Neural cell (in vitro differentiated cells): Measurements from ENCODE around the gene RIPK1. TPM values are rescaled to one million over a fixed set of nuclear protein-coding genes. Genes with fewer than 3 reads are reported as not detected.

Experiments
- H2AFZ ChIP-seq: fragments of 200-600, 300-800 bp; sonication (generic), shearing (Covaris generic); 2 replicates; pipeline ENCODE4 v1.6.0; 2014; ENCODE audit warnings: low read depth, mild to moderate bottlenecking, antibody characterized with exemption, low read length, moderate library complexity
- H3F3A ChIP-seq: fragments of 200-600 bp; shearing (Covaris generic); 2 replicates; pipeline ENCODE4 v1.6.1; 2016; ENCODE audit warnings: mild to moderate bottlenecking, moderate library complexity, mixed read lengths, antibody characterized with exemption, low read length; ENCODE audit not compliant: insufficient read depth, poor library complexity, severe bottlenecking
- H3K27ac ChIP-seq: fragments of 200-600, 300-800 bp; sonication (generic), shearing (Covaris generic); 2 replicates; pipeline ENCODE4 v1.5.1; 2014; ENCODE audit warnings: mild to moderate bottlenecking, low read length, moderate library complexity
- H3K27me3 ChIP-seq: fragments of 300-800, 200-600 bp; sonication (generic), shearing (Covaris generic); 2 replicates; pipeline ENCODE4 v1.6.0; 2014; ENCODE audit warnings: mild to moderate bottlenecking, low read depth, low read length, moderate library complexity; ENCODE audit not compliant: insufficient read depth
- H3K36me3 ChIP-seq: fragments of 300-800, 200-600 bp; sonication (generic), shearing (Covaris generic); 2 replicates; pipeline ENCODE4 v1.5.1; 2014; ENCODE audit warnings: mild to moderate bottlenecking, antibody characterized with exemption, low read length, moderate library complexity; ENCODE audit not compliant: insufficient read depth
- H3K4me2 ChIP-seq: fragments of 300-800, 200-600 bp; sonication (generic), shearing (Covaris generic); 2 replicates; pipeline ENCODE4 v1.6.0; 2014; ENCODE audit warnings: mild to moderate bottlenecking, low read length
- H3K4me3 ChIP-seq: fragments of 300-800, 200-600 bp; sonication (generic), shearing (Covaris generic); 2 replicates; pipeline ENCODE4 v1.5.1; 2014; ENCODE audit warnings: mild to moderate bottlenecking, low read length, moderate library complexity
- H3K79me2 ChIP-seq: fragments of 200-600 bp; shearing (Covaris generic); replicated peaks from 2 replicates; pipeline ENCODE4 v1.6.0; 2014; ENCODE audit warnings: mild to moderate bottlenecking, low read length, moderate library complexity; ENCODE audit not compliant: insufficient read depth
- H3K9ac ChIP-seq: fragments of 300-800, 200-600 bp; sonication (generic), shearing (Covaris generic); 2 replicates; pipeline ENCODE4 v1.6.1; 2016; ENCODE audit warnings: mild to moderate bottlenecking, low read length, mixed read lengths
- H3K9me2 ChIP-seq: fragments of 200-600 bp; shearing (Covaris generic); 2 replicates; pipeline ENCODE4 v1.6.1; 2016; ENCODE audit warnings: mild to moderate bottlenecking, low read length, mixed read lengths; ENCODE audit not compliant: insufficient read depth
- H3K9me3 ChIP-seq: fragments of 200-600, 300-800 bp; sonication (generic), shearing (Covaris generic); 2 replicates; pipeline ENCODE4 v1.6.1; 2016; ENCODE audit warnings: mild to moderate bottlenecking, mixed run types, low read length, moderate library complexity, mixed read lengths
- H4K20me1 ChIP-seq: fragments of 200-600 bp; shearing (Covaris generic); 2 replicates; pipeline ENCODE4 v1.6.1; 2016; ENCODE audit warnings: mild to moderate bottlenecking, mixed run types; ENCODE audit not compliant: insufficient read depth
- CTCF ChIP-seq: fragments of 450-650 bp; IDR thresholded peaks from 2 replicates; pipeline ENCODE4 v1.5.1; 2014; ENCODE audit warnings: antibody characterized with exemption, mild to moderate bottlenecking, moderate library complexity; ENCODE audit not compliant: poor library complexity, severe bottlenecking
- EP300 ChIP-seq: fragments of 450-650 bp; conservative IDR thresholded peaks from 2 replicates; pipeline ENCODE4 v1.6.1; 2014; ENCODE audit warnings: antibody characterized with exemption, mild to moderate bottlenecking, moderate library complexity; ENCODE audit not compliant: poor library complexity, severe bottlenecking
- EZH2 ChIP-seq: fragments of 200-600, 300-800 bp; shearing (Covaris generic), sonication (generic); IDR thresholded peaks from 2 replicates; pipeline ENCODE4 v1.6.1; 2014; ENCODE audit warnings: antibody characterized with exemption, low read length, borderline replicate concordance, mild to moderate bottlenecking; ENCODE audit not compliant: insufficient read depth, poor library complexity, severe bottlenecking
- MXI1 ChIP-seq: fragments of 450-650 bp; conservative IDR thresholded peaks from 2 replicates; pipeline ENCODE4 v1.6.1; 2014; ENCODE audit warnings: antibody characterized with exemption, mild to moderate bottlenecking; ENCODE audit not compliant: poor library complexity, severe bottlenecking
- POLR2AphosphoS5 ChIP-seq: IDR thresholded peaks from 2 replicates; pipeline ENCODE4 v1.6.1; 2012
- RAD21 ChIP-seq: fragments of 450-650 bp; conservative IDR thresholded peaks from 2 replicates; pipeline ENCODE4 v1.6.1; 2014; ENCODE audit warnings: antibody characterized with exemption, mild to moderate bottlenecking, moderate library complexity
- SMC3 ChIP-seq: fragments of 450-650 bp; conservative IDR thresholded peaks from 2 replicates; pipeline ENCODE4 v1.6.1; 2014; ENCODE audit warnings: antibody characterized with exemption, mild to moderate bottlenecking, moderate library complexity; ENCODE audit not compliant: poor library complexity
- TAF1 ChIP-seq: IDR thresholded peaks from 2 replicates; pipeline ENCODE4 v1.6.1; 2012; ENCODE audit warnings: low read depth
- polyA plus RNA-seq: library from polyadenylated mRNA; depleted of rRNA; stranded (reverse); fragments of >200 nt; gene quantifications from 2 replicates; pipeline ENCODE4 v1.2.3, GENCODE V29; 2014
- small RNA-seq, 3 experiments: library from RNA; depleted of rRNA; stranded (forward); fragments of <200 nt; gene quantifications; one replicate each; pipeline ENCODE3, GENCODE V24; 2012
- TF ChIP-seq, protein P1 (sequence below): IDR thresholded peaks from 2 replicates; pipeline ENCODE4 v1.6.1; 2012; ENCODE audit warnings: borderline replicate concordance

RIPK1 gene
- polyA plus RNA-seq, 1 donor from 2014 or later: 8.5 TPM

GRCh38 chr6:3164388-3164787, 96.1 kb downstream of the RIPK1 start:
- no peak overlapping the region for H3K4me2 ChIP-seq

More at GRCh38 chr6:3164388-3164787, 96.1 kb downstream of the RIPK1 start:
- Histone ChIP-seq H3K4me3 (no peak overlapping the region), H3K79me2 (peaks cover 11% of the 10 kb centered on the region), H3K27me3 (no peaks in the 10 kb centered on the region), H3K36me3 (no peaks in the 10 kb centered on the region), H3K27ac (no peak overlapping the region), H4K20me1 (no peaks in the 10 kb centered on the region), H3K9me3 (no peaks in the 10 kb centered on the region), H3K9me2 (no peaks in the 10 kb centered on the region), H3F3A (no peaks in the 10 kb centered on the region), H3K9ac (no peak overlapping the region), H2AFZ (no peak overlapping the region)
- no peak for TF ChIP-seq CTCF
- TF ChIP-seq EP300: no peak
- TF ChIP-seq, protein P1, sequence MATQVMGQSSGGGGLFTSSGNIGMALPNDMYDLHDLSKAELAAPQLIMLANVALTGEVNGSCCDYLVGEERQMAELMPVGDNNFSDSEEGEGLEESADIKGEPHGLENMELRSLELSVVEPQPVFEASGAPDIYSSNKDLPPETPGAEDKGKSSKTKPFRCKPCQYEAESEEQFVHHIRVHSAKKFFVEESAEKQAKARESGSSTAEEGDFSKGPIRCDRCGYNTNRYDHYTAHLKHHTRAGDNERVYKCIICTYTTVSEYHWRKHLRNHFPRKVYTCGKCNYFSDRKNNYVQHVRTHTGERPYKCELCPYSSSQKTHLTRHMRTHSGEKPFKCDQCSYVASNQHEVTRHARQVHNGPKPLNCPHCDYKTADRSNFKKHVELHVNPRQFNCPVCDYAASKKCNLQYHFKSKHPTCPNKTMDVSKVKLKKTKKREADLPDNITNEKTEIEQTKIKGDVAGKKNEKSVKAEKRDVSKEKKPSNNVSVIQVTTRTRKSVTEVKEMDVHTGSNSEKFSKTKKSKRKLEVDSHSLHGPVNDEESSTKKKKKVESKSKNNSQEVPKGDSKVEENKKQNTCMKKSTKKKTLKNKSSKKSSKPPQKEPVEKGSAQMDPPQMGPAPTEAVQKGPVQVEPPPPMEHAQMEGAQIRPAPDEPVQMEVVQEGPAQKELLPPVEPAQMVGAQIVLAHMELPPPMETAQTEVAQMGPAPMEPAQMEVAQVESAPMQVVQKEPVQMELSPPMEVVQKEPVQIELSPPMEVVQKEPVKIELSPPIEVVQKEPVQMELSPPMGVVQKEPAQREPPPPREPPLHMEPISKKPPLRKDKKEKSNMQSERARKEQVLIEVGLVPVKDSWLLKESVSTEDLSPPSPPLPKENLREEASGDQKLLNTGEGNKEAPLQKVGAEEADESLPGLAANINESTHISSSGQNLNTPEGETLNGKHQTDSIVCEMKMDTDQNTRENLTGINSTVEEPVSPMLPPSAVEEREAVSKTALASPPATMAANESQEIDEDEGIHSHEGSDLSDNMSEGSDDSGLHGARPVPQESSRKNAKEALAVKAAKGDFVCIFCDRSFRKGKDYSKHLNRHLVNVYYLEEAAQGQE: no peak
- TF ChIP-seq EZH2: no peak
- TF ChIP-seq POLR2AphosphoS5: no peak
- no peak for TF ChIP-seq RAD21
- no peak for TF ChIP-seq SMC3
- no peak for TF ChIP-seq TAF1
- no peak for TF ChIP-seq MXI1

Small RNAs within 50 kb of the gene (small RNA-seq; reads per million reads assigned to genes)
- gene AL133351.4 (0 reads per million in 3 experiments), gene RNA5SP201 (0 reads per million in 3 experiments)

Other genes with a start within 250 kb of the RIPK1 start
- not detected in 2 replicates for gene SERPINB1, start 226.6 kb upstream of the RIPK1 start, polyA plus RNA-seq
- 0.46 and 0.74 TPM in 2 replicates for gene SERPINB9, start 165.2 kb upstream of the RIPK1 start, polyA plus RNA-seq
- 1.9 and 2.3 TPM in 2 replicates for gene SERPINB6, start 96.9 kb upstream of the RIPK1 start, polyA plus RNA-seq
- gene NQO2, start 68.6 kb upstream of the RIPK1 start, polyA plus RNA-seq: 33.2 and 47.7 TPM in 2 replicates
- 74.9 and 85.8 TPM in 2 replicates for gene BPHL, start 50.2 kb downstream of the RIPK1 start, polyA plus RNA-seq
- 1,088 and 1,361 TPM in 2 replicates for gene TUBB2A, start 89.0 kb downstream of the RIPK1 start, polyA plus RNA-seq
- 3,172 and 3,711 TPM in 2 replicates for gene TUBB2B, start 159.2 kb downstream of the RIPK1 start, polyA plus RNA-seq
- 52.0 and 53.8 TPM in 2 replicates for gene PSMG4, start 190.5 kb downstream of the RIPK1 start, polyA plus RNA-seq